GM23248 (cell line): ENCODE data around the gene EEF1A2.

Experiments used
- EZH2 ChIP-seq: fragments of 200-600 bp; sonication (generic); IDR thresholded peaks from 2 replicates; pipeline ENCODE4 v1.6.1; 2018; ENCODE audit warnings: antibody characterized with exemption, mild to moderate bottlenecking; ENCODE audit not compliant: insufficient read depth, poor library complexity, severe bottlenecking
- EZH2phosphoT487 ChIP-seq: fragments of 200-600 bp; sonication (generic); IDR thresholded peaks from 2 replicates; pipeline ENCODE4 v1.6.1; 2018; ENCODE audit warnings: antibody characterized with exemption, moderate library complexity, mild to moderate bottlenecking, low read depth; ENCODE audit not compliant: insufficient read depth

GRCh38 chr20:63538204-63539091 lies 39.6 kb upstream of the EEF1A2 start:
- TF ChIP-seq EZH2 (no peak), EZH2phosphoT487 (no peak)
